Activated B cell treated with CpG ODN at 0.5 μM for 24 hours (primary cell): ENCODE data around the gene NUDCD3. TPM values are rescaled to one million over a fixed set of nuclear protein-coding genes. Genes with fewer than 3 reads are reported as not detected.

ENCODE experiments used
- ATAC-seq: fragments of 200-7000 bp; cut with Tn5 transposase; one replicate; pipeline ENCODE4 v1.10.0; 2021; ENCODE audit warnings: low read depth, mild to moderate bottlenecking, moderate library complexity
- CTCF ChIA-PET: fragments of 350-600 bp; sonication (Branson Sonifier 250); formaldehyde crosslinking; loops from one replicate; lab custom pipeline; 2021; ENCODE audit warnings: antibody characterized with exemption; lab: Charles Lee
- POLR2A ChIA-PET: fragments of 350-600 bp; sonication (Branson Sonifier 250); formaldehyde crosslinking; loops from one replicate; lab custom pipeline; 2021; ENCODE audit warnings: antibody characterized with exemption; lab: Charles Lee
- DNase-seq: peaks from one replicate; pipeline ENCODE4 v3.0.0; 2022
- H3K27ac Mint-ChIP-seq: one replicate; pipeline ENCODE4 v1.8.0; 2020; ENCODE audit warnings: mixed read lengths
- H3K27me3 Mint-ChIP-seq: one replicate; pipeline ENCODE4 v1.8.0; 2021; ENCODE audit warnings: mixed read lengths
- H3K36me3 Mint-ChIP-seq: one replicate; pipeline ENCODE4 v1.8.0; 2021; ENCODE audit warnings: low read depth, mixed read lengths
- H3K4me1 Mint-ChIP-seq: one replicate; pipeline ENCODE4 v1.8.0; 2021; ENCODE audit warnings: mixed read lengths
- H3K4me3 Mint-ChIP-seq: one replicate; pipeline ENCODE4 v1.8.0; 2020; ENCODE audit warnings: mild to moderate bottlenecking, mixed read lengths
- H3K9me3 Mint-ChIP-seq: one replicate; pipeline ENCODE4 v1.8.0; 2020; ENCODE audit warnings: mixed read lengths
- intact Hi-C: fragments of 100-400 bp; cut with micrococcal nuclease; formaldehyde crosslinking; loops from one replicate; pipeline ENCODE4 v1.15.1; 2024
- total RNA-seq: library from RNA; stranded (reverse); gene quantifications from 2 replicates; pipeline ENCODE4 v1.2.3, GENCODE V29; 2022
- TF ChIP-seq, protein P1 (sequence below): fragments of 200-600 bp; IDR thresholded peaks from one replicate; pipeline ENCODE4 v1.8.0; 2022; ENCODE audit warnings: antibody characterized with exemption, mild to moderate bottlenecking

NUDCD3 gene
- total RNA-seq, 1 donor from 2014 or later, result 85.1 TPM

DNA sequence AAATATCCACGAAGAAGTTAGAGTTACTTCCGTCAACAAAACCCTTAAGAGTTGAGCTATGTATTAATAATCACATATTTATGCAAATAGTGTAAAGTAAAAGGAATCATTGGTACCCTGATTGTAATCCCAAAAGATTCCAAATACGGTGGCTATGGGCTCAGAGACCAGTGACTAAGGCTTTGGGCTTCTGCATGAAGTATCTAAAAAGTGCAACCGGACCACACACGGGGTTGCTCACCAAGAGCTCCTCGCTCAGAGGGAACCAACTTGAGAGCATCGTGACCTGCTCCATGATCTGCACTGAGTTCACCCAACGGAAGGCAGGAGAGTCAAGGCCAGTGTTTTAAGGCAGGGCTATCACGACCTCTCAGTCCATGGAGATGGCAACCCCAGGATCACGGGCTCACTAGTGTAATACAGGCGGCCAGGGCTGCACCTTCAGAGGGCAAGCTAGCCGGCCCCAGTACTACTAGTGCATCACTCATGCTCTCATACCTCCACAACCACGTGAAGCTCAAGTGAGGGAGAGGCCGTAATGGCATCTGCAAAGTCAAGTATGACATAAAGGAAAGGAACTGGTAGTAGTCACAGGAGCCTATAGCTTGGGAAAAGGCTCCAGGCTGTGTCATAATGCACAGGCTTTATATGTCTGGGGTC, 87.9 kb downstream of the NUDCD3 start:
- Mint-ChIP-seq H3K27ac (no peak overlapping the region), H3K27me3 (no peaks in the 10 kb centered on the region), H3K4me1 (no peaks in the 10 kb centered on the region), H3K4me3 (no peak overlapping the region), H3K9me3 (no peaks in the 10 kb centered on the region), H3K36me3 (peaks cover 83% of the 10 kb centered on the region)
- TF ChIP-seq, protein P1, sequence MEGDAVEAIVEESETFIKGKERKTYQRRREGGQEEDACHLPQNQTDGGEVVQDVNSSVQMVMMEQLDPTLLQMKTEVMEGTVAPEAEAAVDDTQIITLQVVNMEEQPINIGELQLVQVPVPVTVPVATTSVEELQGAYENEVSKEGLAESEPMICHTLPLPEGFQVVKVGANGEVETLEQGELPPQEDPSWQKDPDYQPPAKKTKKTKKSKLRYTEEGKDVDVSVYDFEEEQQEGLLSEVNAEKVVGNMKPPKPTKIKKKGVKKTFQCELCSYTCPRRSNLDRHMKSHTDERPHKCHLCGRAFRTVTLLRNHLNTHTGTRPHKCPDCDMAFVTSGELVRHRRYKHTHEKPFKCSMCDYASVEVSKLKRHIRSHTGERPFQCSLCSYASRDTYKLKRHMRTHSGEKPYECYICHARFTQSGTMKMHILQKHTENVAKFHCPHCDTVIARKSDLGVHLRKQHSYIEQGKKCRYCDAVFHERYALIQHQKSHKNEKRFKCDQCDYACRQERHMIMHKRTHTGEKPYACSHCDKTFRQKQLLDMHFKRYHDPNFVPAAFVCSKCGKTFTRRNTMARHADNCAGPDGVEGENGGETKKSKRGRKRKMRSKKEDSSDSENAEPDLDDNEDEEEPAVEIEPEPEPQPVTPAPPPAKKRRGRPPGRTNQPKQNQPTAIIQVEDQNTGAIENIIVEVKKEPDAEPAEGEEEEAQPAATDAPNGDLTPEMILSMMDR, result no peak
- intact Hi-C loops, result loop anchor here (1.0 kb wide), 1 partner anchor 10 kb away; no protein-coding TSS in a partner anchor
- CTCF ChIA-PET, result no interaction called here
- ATAC-seq (no peak), DNase-seq (no peak)
- POLR2A ChIA-PET, result no interaction called here

DNA sequence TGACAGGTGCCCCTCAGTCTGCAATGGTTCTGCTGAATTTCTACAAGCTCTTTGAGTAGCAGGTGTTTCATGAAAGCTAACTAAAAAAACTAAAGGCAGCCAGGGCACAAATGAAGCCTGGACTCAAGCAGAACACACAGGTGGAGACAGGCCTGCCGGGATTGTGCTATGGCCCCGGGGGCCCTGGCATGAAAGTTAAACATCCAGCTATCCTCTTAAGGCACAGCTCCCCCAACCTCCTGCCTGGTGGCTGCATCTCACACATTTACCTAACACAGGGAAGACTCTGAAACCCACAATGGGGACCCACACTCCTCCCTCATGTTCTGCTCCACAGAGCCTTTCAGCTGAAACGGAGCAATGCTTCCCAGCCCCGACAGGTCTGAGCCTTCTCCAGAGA, 88.8 kb downstream of the NUDCD3 start:
- POLR2A ChIA-PET, result no interaction called here
- H3K4me3 Mint-ChIP-seq, result no peak overlapping the region
- no peaks in the 10 kb centered on the region for H3K4me1 Mint-ChIP-seq
- TF ChIP-seq, protein P1, result no peak
- peaks cover 88% of the 10 kb centered on the region for H3K36me3 Mint-ChIP-seq
- no peaks in the 10 kb centered on the region for H3K9me3 Mint-ChIP-seq
- CTCF ChIA-PET, result no interaction called here
- no peaks in the 10 kb centered on the region for H3K27me3 Mint-ChIP-seq
- intact Hi-C loops, result no loop called here
- DNase-seq (no peak), ATAC-seq (no peak)
- no peak overlapping the region for H3K27ac Mint-ChIP-seq

DNA sequence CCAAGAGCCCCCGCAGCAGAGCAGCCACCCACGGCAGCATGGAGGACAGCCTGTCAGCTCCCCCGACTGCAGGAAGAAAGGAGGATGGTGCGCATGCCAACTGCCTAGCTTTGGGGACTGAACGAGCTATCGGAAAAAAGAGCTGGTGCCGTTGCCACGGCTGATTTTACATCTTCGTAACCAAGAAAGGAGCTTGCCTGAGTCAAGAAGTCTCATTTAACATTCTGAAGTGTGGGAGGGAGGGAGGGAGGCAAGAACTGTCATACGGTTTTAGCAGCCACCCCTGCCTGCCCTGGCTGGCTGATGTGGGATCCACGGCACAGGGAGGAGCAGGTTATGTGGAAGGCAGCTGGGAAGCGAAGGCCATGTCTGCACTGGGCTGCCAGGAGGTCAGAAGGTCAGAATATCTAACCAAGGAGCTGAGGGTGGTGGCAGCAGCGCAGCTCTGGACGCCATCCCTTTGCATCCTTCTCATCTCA, 90.4 kb downstream of the NUDCD3 start:
- POLR2A ChIA-PET, result no interaction called here
- H3K27me3 Mint-ChIP-seq, result no peaks in the 10 kb centered on the region
- H3K4me1 Mint-ChIP-seq, result peaks cover 4% of the 10 kb centered on the region
- TF ChIP-seq, protein P1, result no peak
- intact Hi-C loops, result no loop called here
- H3K9me3 Mint-ChIP-seq, result no peaks in the 10 kb centered on the region
- DNase-seq (no peak), ATAC-seq (no peak)
- H3K4me3 Mint-ChIP-seq, result no peak overlapping the region
- CTCF ChIA-PET, result no interaction called here
- no peak overlapping the region for H3K27ac Mint-ChIP-seq
- peaks cover 86% of the 10 kb centered on the region for H3K36me3 Mint-ChIP-seq

DNA sequence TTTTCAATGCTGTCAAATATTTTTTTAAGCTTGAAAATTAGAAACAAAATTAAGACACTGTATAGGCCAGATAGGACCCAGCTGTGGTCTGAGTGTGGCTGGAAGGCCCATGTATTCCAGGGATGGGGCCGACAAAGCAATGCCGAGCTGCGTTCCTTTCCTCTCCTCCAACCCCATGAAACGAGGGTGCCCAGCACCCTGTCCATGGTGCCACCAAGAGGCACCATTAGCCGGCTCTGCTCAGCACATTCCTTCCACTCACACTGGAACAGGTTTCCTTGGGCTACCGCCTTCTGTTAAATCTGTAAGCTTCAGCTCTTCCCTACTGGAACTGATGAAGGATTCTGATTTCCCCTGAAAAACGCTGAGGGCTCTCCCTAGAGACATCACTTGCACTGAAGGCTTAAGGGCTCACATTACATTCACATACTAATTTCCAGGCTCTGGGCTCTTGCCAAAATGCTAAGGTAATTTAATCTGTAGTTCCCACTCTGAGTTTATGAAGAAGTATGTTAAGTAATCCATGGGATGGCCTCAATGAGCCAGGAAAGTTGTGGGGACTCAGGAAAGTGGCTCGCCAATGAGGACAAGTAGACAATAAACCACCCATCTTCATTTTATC, 91.4 kb downstream of the NUDCD3 start:
- Mint-ChIP-seq H3K4me3 (no peak overlapping the region), H3K27ac (no peak overlapping the region), H3K36me3 (peaks cover 79% of the 10 kb centered on the region), H3K4me1 (peaks cover 4% of the 10 kb centered on the region), H3K27me3 (no peaks in the 10 kb centered on the region), H3K9me3 (no peaks in the 10 kb centered on the region)
- TF ChIP-seq, protein P1, result no peak
- DNase-seq, result no peak
- CTCF ChIA-PET, result no interaction called here
- ATAC-seq, result no peak
- POLR2A ChIA-PET, result no interaction called here
- intact Hi-C loops, result no loop called here

DNA sequence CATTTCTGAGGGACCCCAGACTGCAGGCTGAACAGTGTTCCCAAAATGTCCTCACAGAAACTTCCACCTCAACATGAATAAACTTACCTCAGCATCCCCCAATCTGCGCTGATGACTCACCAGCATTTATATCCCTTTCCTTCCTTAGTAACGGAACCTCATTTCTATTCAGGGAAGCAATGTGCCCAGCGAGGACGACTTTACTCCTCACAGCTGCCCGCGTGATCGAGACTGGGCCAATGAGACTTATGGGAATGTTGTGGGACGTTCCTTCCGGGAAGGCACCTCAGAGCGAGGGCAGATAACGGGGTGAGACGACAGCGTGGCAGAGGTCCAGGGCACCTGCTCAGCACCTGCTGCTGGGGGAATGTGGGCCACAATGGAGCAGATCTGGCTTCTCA, 91.9 kb downstream of the NUDCD3 start:
- H3K27me3 Mint-ChIP-seq, result no peaks in the 10 kb centered on the region
- H3K36me3 Mint-ChIP-seq, result peaks cover 79% of the 10 kb centered on the region
- no peaks in the 10 kb centered on the region for H3K9me3 Mint-ChIP-seq
- ChIA-PET POLR2A (no interaction called here), CTCF (no interaction called here)
- intact Hi-C loops, result no loop called here
- TF ChIP-seq, protein P1, result no peak
- DNase-seq (no peak), ATAC-seq (no peak)
- no peak overlapping the region for H3K4me3 Mint-ChIP-seq
- no peak overlapping the region for H3K27ac Mint-ChIP-seq
- H3K4me1 Mint-ChIP-seq, result peaks cover 4% of the 10 kb centered on the region
